A549 (cell line): ENCODE data around the gene TYW1B.
"Not testable (repeated sequence)": the region's sequence is repeated elsewhere in the genome, so short reads cannot be mapped to it uniquely, and the experiment has no call there.

Source experiments
- CTCF ChIP-seq: fragments of >200 bp; sonication (Bioruptor Twin); formaldehyde crosslinking; IDR thresholded peaks from 3 replicates; pipeline ENCODE4 v1.5.1; 2016
- HMGXB4 ChIP-seq: fragments of 250-450 bp; sonication (Bioruptor Pico); IDR thresholded peaks from 2 replicates; pipeline ENCODE4 v1.5.0; 2021; ENCODE audit warnings: mild to moderate bottlenecking, moderate library complexity, borderline replicate concordance
- POLR2A ChIP-seq: IDR thresholded peaks from 2 replicates; pipeline ENCODE4 v1.6.1; 2012; ENCODE audit warnings: mild to moderate bottlenecking, low read length

GRCh38 chr7:72590023-72590422, 238.0 kb downstream of the TYW1B start:
- TF ChIP-seq CTCF; POLR2A; HMGXB4 (CRISPR knock-in tag): not testable (repeated sequence)
